Stimulated activated CD8-positive, alpha-beta memory T cell treated with anti-CD3 and anti-CD28 coated beads, Interleukin-4, amount 100 ng/mL, for 24 hours (primary cell): ENCODE measurements around the gene SLC17A1.
"Not testable (repeated sequence)": the region's sequence is repeated elsewhere in the genome, so short reads cannot be mapped to it uniquely, and the experiment has no call there.

ENCODE experiments used
- DNase-seq: peaks from one replicate; pipeline ENCODE4 v3.0.0-alpha.2; 2020; ENCODE audit warnings: low read depth

SLC17A1 gene

GRCh38 chr6:25756382-25757363, 75.2 kb downstream of the SLC17A1 start:
- no peak for DNase-seq

- no peak for DNase-seq
Measured at GRCh38 chr6:25755483-25755882, 76.4 kb downstream of the SLC17A1 start.

GRCh38 chr6:25754535-25754934, 77.3 kb downstream of the SLC17A1 start, which contains the start of gene SLC17A4:
Gene SLC17A4, plus strand, starts transcription at chr6:25754742. Its CDS starts 7,221 bp downstream, at chr6:25761963.
- DNase-seq = no peak

- no peak for DNase-seq
Measured at GRCh38 chr6:25753079-25753478, 78.8 kb downstream of the SLC17A1 start.

GRCh38 chr6:25750906-25751305, 80.9 kb downstream of the SLC17A1 start:
- no peak for DNase-seq

GRCh38 chr6:25749837-25750236, 82.0 kb downstream of the SLC17A1 start:
- no peak for DNase-seq

- not testable (repeated sequence) for DNase-seq
Measured at GRCh38 chr6:25748601-25749517, 83.0 kb downstream of the SLC17A1 start.

- DNase-seq = no peak
Measured at GRCh38 chr6:25748049-25748448, 83.8 kb downstream of the SLC17A1 start.

GRCh38 chr6:25747477-25747876, 84.4 kb downstream of the SLC17A1 start:
- no peak for DNase-seq

- DNase-seq = no peak
Measured at GRCh38 chr6:25746968-25747367, 84.9 kb downstream of the SLC17A1 start.

- DNase-seq = no peak
Measured at GRCh38 chr6:25745836-25746235, 86.0 kb downstream of the SLC17A1 start.

GRCh38 chr6:25743868-25744267, 88.0 kb downstream of the SLC17A1 start:
- no peak for DNase-seq

- no peak for DNase-seq
Measured at GRCh38 chr6:25735261-25735660, 96.6 kb downstream of the SLC17A1 start.
